Measurements from ENCODE around the gene SNX8. TPM values are rescaled to one million over a fixed set of nuclear protein-coding genes. Genes with fewer than 3 reads are reported as not detected.

SNX8 gene
- total RNA-seq, 1 experiment from 2014 or later = 40.6 TPM

GRCh38 chr7:2247141-2247995, 66.9 kb downstream of the SNX8 start:
- Histone ChIP-seq H4K20me1 (ENCODE audit: control insufficient read depth, insufficient read depth, insufficient read length) (no peaks in the 10 kb centered on the region), H2BK120ac (ENCODE audit: low read depth, low read length, poor library complexity, severe bottlenecking) (no peak overlapping the region), H3K79me1 (ENCODE audit: insufficient read depth, low read depth, low read length, poor library complexity, severe bottlenecking) (no peaks in the 10 kb centered on the region), H3K27ac (ENCODE audit: insufficient read length, low read depth, low read length) (no peak overlapping the region), H2AK5ac (ENCODE audit: insufficient read length, low read length) (no peak overlapping the region), H3K4me1 (ENCODE audit: insufficient read depth, low read length) (no peaks in the 10 kb centered on the region; the same call in 1 of the 2 replicates), H3K14ac (ENCODE audit: insufficient read depth, low read length) (no peak overlapping the region), H3K27me3 (ENCODE audit: insufficient read depth, low read length) (no peaks in the 10 kb centered on the region), H2BK20ac (ENCODE audit: low read depth, low read length, poor library complexity, severe bottlenecking) (no peak overlapping the region), H2BK15ac (ENCODE audit: low read depth, low read length) (no peak overlapping the region), H3K4ac (ENCODE audit: low read depth, low read length) (no peak overlapping the region), H2AFZ (ENCODE audit: low read length) (no peak overlapping the region), H4K5ac (ENCODE audit: insufficient read length, low read depth, low read length) (no peak overlapping the region), H3K79me2 (ENCODE audit: insufficient read depth, low read length) (no peaks in the 10 kb centered on the region), H2BK5ac (ENCODE audit: insufficient read length, low read length) (no peak overlapping the region), H4K8ac (replicated peaks; ENCODE audit: insufficient read length, low read depth, low read length) (no peak overlapping the region), H3K4me2 (ENCODE audit: insufficient read depth, insufficient read length, low read length) (no peak overlapping the region), H3K18ac (ENCODE audit: insufficient read length, low read depth, low read length) (no peak overlapping the region), H3K23me2 (ENCODE audit: insufficient read length, low read depth, low read length, poor library complexity, severe bottlenecking) (peaks cover 7% of the 10 kb centered on the region), H3K9ac (ENCODE audit: extremely low read depth, insufficient read length, low read length) (no peak overlapping the region), H3K56ac (ENCODE audit: insufficient read length, low read depth, low read length) (no peak overlapping the region), H3T11ph (ENCODE audit: low read length) (no peak overlapping the region), H3K9me3 (ENCODE audit: control insufficient read depth, low read depth, low read length) (no peaks in the 10 kb centered on the region), H3K23ac (ENCODE audit: insufficient read length, low read depth, low read length) (no peak overlapping the region), H4K91ac (ENCODE audit: insufficient read length, low read depth, low read length) (no peak overlapping the region), H2BK12ac (ENCODE audit: insufficient read length, low read depth, low read length) (no peak overlapping the region)
- Mint-ChIP-seq H3K27ac (no peak overlapping the region; a peak in 2 of 7 replicates), H3K4me3 (no peak overlapping the region), H3K4me1 (peaks cover 11 to 18% of the 10 kb centered on the region in 2 experiments), H3K27me3 (ENCODE audit: low read depth) (no peaks in the 10 kb centered on the region; the same call in 1 of the 2 replicates), H3K9me3 (no peaks in the 10 kb centered on the region), H3K36me3 (ENCODE audit: insufficient read depth in 1 of 3, low read depth in 3 of 3) (peaks cover 12 to 41% (median 36%) of the 10 kb centered on the region in 3 experiments)
- no CpG with 5 or more reads among the region's 36 CpGs for WGBS (ENCODE audit: extremely low coverage, insufficient read length, low lambda C conversion rate)
- peak; percentile 75 for DNase-seq
- peak; percentile 88 for TF ChIP-seq CTCF (conservative IDR thresholded peaks at IDR 0.05)

All from H9 (cell line).